HepG2 (cell line): ENCODE data around the gene RAB9A. TPM values are rescaled to one million over a fixed set of nuclear protein-coding genes. Genes with fewer than 3 reads are reported as not detected.

Experiments used
- ATAC-seq: fragments of 200-7000 bp; cut with Tn5 transposase; 3 replicates; pipeline ENCODE4 v1.9.1; 2020; ENCODE audit warnings: mild to moderate bottlenecking, moderate library complexity
- BruUV-seq: library from RNA; stranded (reverse); fragments of 400-500 nt; replicated peaks from 2 replicates; lab custom pipeline; 2021; lab: Mats Ljungman, UMichigan
- CTCF ChIA-PET: fragments of 300-600 bp; formaldehyde crosslinking; extraction: SDS; loops from one replicate; lab custom pipeline; 2021; ENCODE audit warnings: low total read pairs, inconsistent platforms, low intra/inter-chr PET ratio; lab: Yijun Ruan, JAX
- POLR2A ChIA-PET: fragments of 350-600 bp; sonication (Branson Sonifier 250); formaldehyde crosslinking; loops from one replicate; lab custom pipeline; 2020; ENCODE audit warnings: antibody characterized with exemption, inconsistent platforms; lab: Yijun Ruan, JAX
- DNase-seq: peaks from one replicate; pipeline ENCODE4 v3.0.0-alpha.2; 2015; ENCODE audit warnings: low spot score
- FAIRE-seq: peaks from 3 replicates; lab custom pipeline; 2011; peaks lifted over from hg19 to GRCh38; lab: Jason Lieb, UNC
- H2AFZ ChIP-seq: one replicate; pipeline ENCODE4 v1.6.1; 2011; ENCODE audit warnings: low read length, inconsistent platforms
- H3K27ac ChIP-seq: fragments of 300-600 bp; 3 replicates; pipeline ENCODE4 v1.8.0; 2011; ENCODE audit warnings: mixed run types, mild to moderate bottlenecking, mixed read lengths, low read length, inconsistent platforms; ENCODE audit not compliant: insufficient read depth; ENCODE audit errors: extremely low read length
- H3K27me3 ChIP-seq, 2 experiments: fragments of 200-600 bp in 1 of 2; 2 replicates in 1 of 2; 3 replicates in 1 of 2; pipeline versions ENCODE4 v1.6.0 to v1.8.0; 2011; ENCODE audit warnings: low read length in 2 of 2, mild to moderate bottlenecking in 2 of 2, moderate library complexity in 2 of 2, inconsistent platforms in 1 of 2; ENCODE audit not compliant: insufficient read depth in 2 of 2, control insufficient read depth in 1 of 2
- H3K36me3 ChIP-seq, 2 experiments: fragments of 200-600 bp in 1 of 2; replicated peaks in 1 of 2; 2 replicates in 1 of 2; 3 replicates in 1 of 2; pipeline versions ENCODE4 v1.5.1 to v1.8.0; 2011; ENCODE audit warnings: low read length in 2 of 2, inconsistent platforms in 1 of 2; ENCODE audit not compliant: insufficient read depth in 2 of 2, control insufficient read depth in 1 of 2
- H3K4me1 ChIP-seq: 2 replicates; pipeline ENCODE4 v1.5.1; 2012; ENCODE audit warnings: low read length, inconsistent platforms; ENCODE audit not compliant: insufficient read depth
- H3K4me2 ChIP-seq: 2 replicates; pipeline ENCODE4 v1.6.0; 2011; ENCODE audit warnings: low read depth, low read length, inconsistent platforms
- H3K4me3 ChIP-seq, 3 experiments: fragments of 200-600 bp in 1 of 3; sonication (generic), shearing (Covaris generic) in 1 of 3; replicated peaks in 1 of 3; 2 replicates each; pipeline ENCODE4 v1.5.1; 2011 to 2016; ENCODE audit warnings: low read length in 3 of 3, inconsistent platforms in 2 of 3, low read depth in 2 of 3, mild to moderate bottlenecking in 2 of 3, control low read depth in 1 of 3, mixed read lengths in 1 of 3; ENCODE audit not compliant: insufficient read depth in 1 of 3
- H3K79me2 ChIP-seq: one replicate; pipeline ENCODE4 v1.6.1; 2011; ENCODE audit warnings: low read length, inconsistent platforms; ENCODE audit not compliant: insufficient read depth
- H3K9ac ChIP-seq: 2 replicates; pipeline ENCODE4 v1.6.0; 2011; ENCODE audit warnings: mild to moderate bottlenecking, low read depth, low read length, inconsistent platforms; ENCODE audit not compliant: insufficient read depth
- H3K9me3 ChIP-seq: 2 replicates; pipeline ENCODE4 v1.5.1; 2012; ENCODE audit warnings: mild to moderate bottlenecking, low read length
- H4K20me1 ChIP-seq: 2 replicates; pipeline ENCODE4 v1.6.0; 2011; ENCODE audit warnings: inconsistent platforms, mild to moderate bottlenecking, low read length, moderate library complexity; ENCODE audit not compliant: insufficient read depth
- AKNA ChIP-seq: sonication (generic); formaldehyde crosslinking; IDR thresholded peaks from 2 replicates; pipeline ENCODE4 v1.4.0; 2020; ENCODE audit warnings: missing genetic modification reagents, borderline replicate concordance
- ATF7 ChIP-seq, 2 experiments: fragments of 450-650 bp in 1 of 2; sonication (generic) in 1 of 2; formaldehyde crosslinking in 1 of 2; IDR thresholded peaks; 2 replicates each; pipeline versions ENCODE4 v1.4.0 to v1.6.1; 2016 to 2020; ENCODE audit warnings: antibody characterized with exemption in 1 of 2, mild to moderate bottlenecking in 1 of 2, missing genetic modification reagents in 1 of 2
- TP53 ChIP-seq: sonication (generic); formaldehyde crosslinking; conservative IDR thresholded peaks from 2 replicates; pipeline ENCODE4 v1.4.0; 2020; ENCODE audit warnings: missing genetic modification reagents
- ZBTB21 ChIP-seq: sonication (generic); formaldehyde crosslinking; IDR thresholded peaks from 2 replicates; pipeline ENCODE4 v1.4.0; 2020; ENCODE audit warnings: missing genetic modification reagents
- WGBS: methylation state at CpG from one replicate; pipeline ENCODE4 v1.1.6; 2017; ENCODE audit warnings: low lambda C conversion rate; 5-methylcytosine and 5-hydroxymethylcytosine counted together
- in situ Hi-C: cut with HindIII; loops from 2 replicates; pipeline ENCODE4 v1.10.0; 2017; ENCODE audit warnings: low pct_unique_long_range_greater_than_20kb; ENCODE audit not compliant: extremely low pct_ligation_motif_present
- intact Hi-C: fragments of 100-400 bp; cut with micrococcal nuclease; formaldehyde crosslinking; loops from one replicate; pipeline ENCODE4 v1.10.0; 2022; ENCODE audit not compliant: unreplicated experiment
- polyA plus RNA-seq, 8 experiments: library from polyadenylated mRNA; depleted of rRNA in 3 of 8; stranded (reverse) in 7 of 8; unstranded in 1 of 8; fragments of >200 nt; fragmentation: Illumina TruSeq in 4 of 8; extraction: Trizol in 4 of 8; gene quantifications; 2 replicates each; pipeline versions ENCODE4 v1.2.1 to v1.2.3, GENCODE V29; 2011 to 2016; ENCODE audit warnings: low read depth in 4 of 8, missing spikeins in 1 of 8, mixed read lengths in 1 of 8; ENCODE audit not compliant: insufficient read depth in 1 of 8
- total RNA-seq, 5 experiments: library from RNA; depleted of rRNA; stranded (reverse); fragments of >200 nt; fragmentation: Illumina TruSeq; extraction: Trizol; gene quantifications; 2 replicates each; pipeline ENCODE4 v1.2.3, GENCODE V29; 2016; ENCODE audit warnings: low read depth in 1 of 5

Gene RAB9A
- total and polyA plus RNA-seq, 2 of the 13 experiments (the other 11 are each of a cell fraction or from before 2014, with no cell fraction given), result 10.5 to 23.1 TPM

GRCh38 chrX:13694359-13694758, 5.4 kb downstream of the RAB9A start:
- 96% methylated on average over 2 of the region's 2 CpGs for WGBS
- Histone ChIP-seq H3K27ac (no peak overlapping the region), H2AFZ (no peak overlapping the region), H3K4me2 (no peak overlapping the region), H3K9ac (no peak overlapping the region), H3K79me2 (peaks cover 75% of the 10 kb centered on the region), H4K20me1 (0 out of 2 replicates have a peak, but pooled peaks cover 3% of the 10 kb centered on the region), H3K27me3 (no peaks in the 10 kb centered on the region), H3K4me3 (no peak overlapping the region), H3K9me3 (no peaks in the 10 kb centered on the region), H3K4me1 (peaks cover 43% of the 10 kb centered on the region), H3K36me3 (no peaks in the 10 kb centered on the region)
- ChIA-PET POLR2A (no interaction called here), CTCF (no interaction called here)
- intact Hi-C loops, result no loop called here
- in situ Hi-C loops, result no loop called here
- FAIRE-seq (no peak), DNase-seq (no peak), ATAC-seq (no peak)
- TF ChIP-seq TP53 (no peak), ZBTB21 (CRISPR knock-in tag) (no peak), ATF7 (IDR thresholded peaks at IDR 0.05) (peak; percentile 56), ATF7 (CRISPR knock-in tag; IDR thresholded peaks at IDR 0.05) (no peak), AKNA (no peak)
- no TSS peak for BruUV-seq
